Smooth muscle cell of the brain vasculature (primary cell): Measurements from ENCODE around the gene POLG.
"Not testable (repeated sequence)": the region's sequence is repeated elsewhere in the genome, so short reads cannot be mapped to it uniquely, and the experiment has no call there.

Experiments
- DNase-seq: peaks from one replicate; pipeline ENCODE4 v3.0.0-alpha.2; 2012; ENCODE audit warnings: low read depth, low spot score

POLG gene

DNA sequence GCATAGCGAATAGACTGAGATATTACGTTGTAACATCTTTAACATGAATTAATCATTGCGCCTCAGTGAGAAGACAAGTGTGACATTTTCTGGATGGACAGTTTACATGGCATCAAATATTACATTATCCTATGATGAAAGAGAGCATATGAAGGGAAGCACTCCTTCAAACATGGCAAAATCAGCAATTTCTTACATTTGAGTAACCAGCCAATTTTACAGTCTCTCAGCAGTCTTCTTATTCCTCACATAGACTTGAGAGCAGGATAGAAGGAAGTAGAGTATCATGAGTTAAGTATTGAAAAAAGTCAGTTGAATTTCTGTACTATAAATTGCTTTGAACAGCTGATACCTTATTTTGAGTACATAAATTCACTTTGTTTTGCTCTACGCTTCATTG, 52.0 kb downstream of the POLG start:
- DNase-seq: no peak

DNA sequence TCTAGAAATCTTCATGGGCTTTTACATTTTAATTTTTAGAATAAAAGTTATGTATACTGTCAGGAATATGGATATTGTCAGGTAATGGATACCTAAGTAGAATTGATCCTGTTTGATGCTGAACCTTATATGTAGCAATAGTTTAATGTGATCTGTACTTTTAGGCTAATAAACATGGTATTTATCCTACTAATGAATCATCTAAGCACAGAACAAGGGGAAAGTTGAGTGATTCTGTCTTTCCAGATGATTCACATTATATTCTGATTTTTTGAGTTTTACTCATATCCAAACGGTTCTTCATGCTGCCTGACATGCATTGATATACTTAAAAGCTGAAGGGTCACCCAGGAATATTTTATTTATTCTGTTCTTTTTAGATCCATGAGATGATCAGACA, 56.3 kb downstream of the POLG start:
- DNase-seq: no peak

DNA sequence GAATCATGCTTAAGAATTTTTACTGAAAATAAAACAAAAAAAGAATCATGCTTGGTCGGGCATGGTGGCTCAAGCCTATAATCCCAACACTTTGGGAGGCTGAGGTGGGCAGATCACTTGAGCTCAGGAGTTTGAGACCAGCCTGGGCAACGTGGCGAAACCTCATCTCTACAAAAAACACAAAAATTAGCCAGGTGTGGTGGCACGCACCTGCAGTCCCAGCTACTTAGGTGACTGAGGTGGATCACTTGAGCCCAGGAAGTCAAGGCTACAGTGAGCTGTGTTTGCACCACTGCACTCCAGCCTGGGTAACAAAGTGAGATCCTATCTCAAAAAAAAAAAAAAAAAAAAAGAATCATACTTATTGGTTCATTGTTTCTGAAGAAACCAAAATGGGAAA, 57.3 kb downstream of the POLG start:
- DNase-seq: not testable (repeated sequence)
